HCT116 (cell line): ENCODE measurements around the gene MUC15.

Source experiments
- ATF3 ChIP-seq: IDR thresholded peaks from 2 replicates; pipeline ENCODE4 v1.6.1; 2012
- CEBPB ChIP-seq: IDR thresholded peaks from 2 replicates; pipeline ENCODE4 v1.6.1; 2012; ENCODE audit warnings: low read depth
- CTCF ChIP-seq, 3 experiments: fragments of 200-600 bp in 1 of 3; sonication (generic) in 1 of 3; IDR thresholded peaks in 2 of 3; conservative IDR thresholded peaks in 1 of 3; 2 replicates each; pipeline ENCODE4 v1.5.1; 2012 to 2017; ENCODE audit warnings: low read depth in 2 of 3, low read length in 2 of 3, antibody characterized with exemption in 1 of 3, borderline replicate concordance in 1 of 3, control low read depth in 1 of 3, mild to moderate bottlenecking in 1 of 3, mixed read lengths in 1 of 3, mixed run types in 1 of 3, moderate library complexity in 1 of 3; ENCODE audit not compliant: insufficient read depth in 1 of 3
- EZH2 ChIP-seq: fragments of 200-600 bp; sonication (generic); IDR thresholded peaks from 2 replicates; pipeline ENCODE4 v1.6.1; 2017; ENCODE audit warnings: antibody characterized with exemption, mixed run types
- MAX ChIP-seq: IDR thresholded peaks from 2 replicates; pipeline ENCODE4 v1.6.1; 2012
- POLR2A ChIP-seq: IDR thresholded peaks from 2 replicates; pipeline ENCODE4 v1.7.0; 2011; ENCODE audit warnings: borderline replicate concordance; ENCODE audit not compliant: insufficient read depth, insufficient read length; ENCODE audit errors: extremely low read depth
- POLR2AphosphoS5 ChIP-seq: IDR thresholded peaks from 2 replicates; pipeline ENCODE4 v1.6.1; 2011; ENCODE audit warnings: mild to moderate bottlenecking, low read depth, low read length, moderate library complexity
- TCF7L2 ChIP-seq: IDR thresholded peaks from 2 replicates; pipeline ENCODE4 v1.7.0; 2011; ENCODE audit warnings: borderline replicate concordance, inconsistent platforms; ENCODE audit not compliant: insufficient read depth, insufficient read length; ENCODE audit errors: extremely low read depth
- YY1 ChIP-seq: IDR thresholded peaks from 2 replicates; pipeline ENCODE4 v1.6.1; 2011; ENCODE audit warnings: low read length, low read depth, moderate library complexity, mild to moderate bottlenecking; ENCODE audit not compliant: insufficient replicate concordance; ENCODE audit errors: extremely low read depth
- ZNF274 ChIP-seq: fragments of 200-500 bp; sonication (Bioruptor generic); IDR thresholded peaks from 2 replicates; pipeline ENCODE4 v1.6.1; 2014; ENCODE audit warnings: mild to moderate bottlenecking, low read depth, low read length, inconsistent platforms

- no peak for TF ChIP-seq TCF7L2
- TF ChIP-seq CTCF (IDR thresholded peaks at IDR 0.05 in 2 of 3, conservative IDR thresholded peaks at IDR 0.05 in 1 of 3; ENCODE audit: borderline replicate concordance in 1 of 3, insufficient read depth in 1 of 3, low read depth in 2 of 3, low read length in 2 of 3) = no peak
- TF ChIP-seq POLR2AphosphoS5 = no peak
- no peak for TF ChIP-seq CEBPB
- no peak for TF ChIP-seq POLR2A
- TF ChIP-seq EZH2 = no peak
- TF ChIP-seq YY1 = no peak
- no peak for TF ChIP-seq MAX
- no peak for TF ChIP-seq ATF3
- no peak for TF ChIP-seq ZNF274
Measured at GRCh38 chr11:26597899-26598298, 25.8 kb upstream of the MUC15 start.
